ENCODE results near the gene TCF4. TPM values are rescaled to one million over a fixed set of nuclear protein-coding genes. Genes with fewer than 3 reads are reported as not detected.
A peak's percentile ranks its signal among the peaks of the same experiment; 100 is the strongest.

Gene TCF4
- total RNA-seq, 2 donors from 2014 or later: 57.7 to 66.3 TPM

DNA sequence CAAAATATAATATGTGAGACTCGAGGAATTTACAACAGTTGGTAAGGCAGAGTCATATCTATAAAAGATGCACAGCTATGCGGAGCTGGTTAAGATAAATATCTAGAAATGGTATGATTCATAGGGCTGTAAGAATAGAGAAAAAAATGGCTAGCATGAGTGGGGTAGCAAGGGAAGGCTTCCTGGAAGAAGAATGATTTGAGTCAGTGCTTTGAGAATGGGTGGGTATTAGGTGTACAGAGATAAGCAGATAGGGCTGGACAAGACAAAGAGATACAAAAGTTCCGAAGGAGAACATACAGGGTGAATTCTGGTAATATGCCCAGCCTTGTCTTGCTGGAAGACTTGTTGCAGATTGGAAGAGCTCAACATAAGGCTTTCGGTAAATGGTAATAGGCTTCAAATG lies 337.2 kb downstream of the TCF4 start:
- no peaks in the 10 kb centered on the region for H3K27me3 ChIP-seq
- DNase-seq (ENCODE audit: low spot score): no peak
- H3K4me1 ChIP-seq: peaks cover 0 to 26% of the 10 kb centered on the region in 2 donors
- H3K36me3 ChIP-seq: peaks cover 22% of the 10 kb centered on the region
- H3K9me3 ChIP-seq: no peaks in the 10 kb centered on the region
- no peak overlapping the region for H3K4me3 ChIP-seq
- H3K27ac ChIP-seq: peak overlapping the region; percentile 52 to 60
- TF ChIP-seq, protein P1, sequence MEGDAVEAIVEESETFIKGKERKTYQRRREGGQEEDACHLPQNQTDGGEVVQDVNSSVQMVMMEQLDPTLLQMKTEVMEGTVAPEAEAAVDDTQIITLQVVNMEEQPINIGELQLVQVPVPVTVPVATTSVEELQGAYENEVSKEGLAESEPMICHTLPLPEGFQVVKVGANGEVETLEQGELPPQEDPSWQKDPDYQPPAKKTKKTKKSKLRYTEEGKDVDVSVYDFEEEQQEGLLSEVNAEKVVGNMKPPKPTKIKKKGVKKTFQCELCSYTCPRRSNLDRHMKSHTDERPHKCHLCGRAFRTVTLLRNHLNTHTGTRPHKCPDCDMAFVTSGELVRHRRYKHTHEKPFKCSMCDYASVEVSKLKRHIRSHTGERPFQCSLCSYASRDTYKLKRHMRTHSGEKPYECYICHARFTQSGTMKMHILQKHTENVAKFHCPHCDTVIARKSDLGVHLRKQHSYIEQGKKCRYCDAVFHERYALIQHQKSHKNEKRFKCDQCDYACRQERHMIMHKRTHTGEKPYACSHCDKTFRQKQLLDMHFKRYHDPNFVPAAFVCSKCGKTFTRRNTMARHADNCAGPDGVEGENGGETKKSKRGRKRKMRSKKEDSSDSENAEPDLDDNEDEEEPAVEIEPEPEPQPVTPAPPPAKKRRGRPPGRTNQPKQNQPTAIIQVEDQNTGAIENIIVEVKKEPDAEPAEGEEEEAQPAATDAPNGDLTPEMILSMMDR (IDR thresholded peaks at IDR 0.05): no peak

DNA sequence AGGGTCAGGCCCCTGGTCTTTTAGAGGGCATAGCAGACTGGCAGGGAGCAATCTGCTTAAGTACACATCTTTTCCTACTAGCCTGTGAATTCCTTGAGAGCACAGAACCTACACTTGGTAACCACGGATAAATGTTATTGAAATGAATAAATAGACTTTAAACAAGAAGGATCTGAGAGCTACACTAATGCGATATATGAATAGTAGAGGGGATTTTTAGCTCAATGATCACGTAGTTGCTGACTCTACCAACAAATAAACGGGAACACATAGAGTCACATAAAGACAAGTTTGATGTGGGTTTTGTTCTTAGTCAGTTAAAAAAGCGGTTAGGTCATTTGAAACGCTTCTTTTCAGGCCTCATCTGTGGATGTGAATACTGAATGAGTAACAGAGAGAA lies 338.4 kb downstream of the TCF4 start:
- Histone ChIP-seq H3K9me3 (no peaks in the 10 kb centered on the region), H3K27me3 (no peaks in the 10 kb centered on the region), H3K4me3 (no peak overlapping the region), H3K27ac (no peak overlapping the region), H3K36me3 (peaks cover 10% of the 10 kb centered on the region), H3K4me1 (peaks cover 0 to 38% of the 10 kb centered on the region in 2 donors)
- TF ChIP-seq, protein P1 (IDR thresholded peaks at IDR 0.05): no peak
- no peak for DNase-seq (ENCODE audit: low spot score)

DNA sequence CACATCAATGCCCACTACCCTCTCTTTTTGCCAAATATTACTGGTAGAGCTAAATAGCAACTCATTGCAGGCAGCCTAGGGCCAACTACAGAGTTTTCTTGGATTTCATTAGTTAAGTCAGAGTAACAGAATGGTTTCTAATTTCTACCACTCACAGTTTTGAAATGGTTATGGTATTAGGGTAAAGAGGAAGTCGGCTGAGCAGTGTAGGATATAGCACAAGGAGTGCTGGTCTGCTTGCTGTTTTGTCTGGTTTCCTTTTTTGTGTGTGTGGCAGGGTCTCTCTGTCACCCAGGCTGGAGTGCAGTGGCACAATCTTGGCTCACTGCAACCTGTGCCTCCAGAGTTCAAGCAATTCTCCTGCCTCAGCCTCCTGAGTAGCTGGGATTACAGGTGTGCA lies 339.5 kb downstream of the TCF4 start:
- Histone ChIP-seq H3K4me1 (peaks cover 0 to 46% of the 10 kb centered on the region in 2 donors), H3K27ac (no peak overlapping the region), H3K27me3 (no peaks in the 10 kb centered on the region), H3K36me3 (no peaks in the 10 kb centered on the region), H3K4me3 (no peak overlapping the region), H3K9me3 (no peaks in the 10 kb centered on the region)
- TF ChIP-seq, protein P1 (IDR thresholded peaks at IDR 0.05): no peak
- DNase-seq (ENCODE audit: low spot score): no peak

DNA sequence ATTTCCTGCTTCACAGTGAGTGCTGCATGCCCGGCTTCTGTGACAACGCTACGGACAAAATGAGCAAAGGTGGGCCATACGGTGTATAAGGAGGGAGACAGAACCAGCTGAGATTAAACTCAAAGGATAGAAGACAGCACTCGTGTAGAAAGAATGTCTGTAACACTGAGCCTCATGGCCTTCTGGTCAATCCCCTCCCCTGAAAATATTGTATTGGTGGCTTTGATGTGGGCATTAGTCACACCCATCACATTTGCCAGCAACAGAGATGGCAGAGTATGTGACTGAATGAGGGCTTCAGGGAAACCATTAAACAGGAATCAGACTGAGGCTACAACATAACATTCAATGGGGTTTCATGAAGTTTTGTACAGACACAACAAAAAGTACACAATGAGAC lies 341.0 kb downstream of the TCF4 start:
- no peaks in the 10 kb centered on the region for H3K36me3 ChIP-seq
- H3K27ac ChIP-seq: peak overlapping the region in 1 of 2 donors; percentile 81
- no peaks in the 10 kb centered on the region for H3K27me3 ChIP-seq
- DNase-seq (ENCODE audit: low spot score): no peak
- TF ChIP-seq, protein P1 (IDR thresholded peaks at IDR 0.05): no peak
- H3K9me3 ChIP-seq: no peaks in the 10 kb centered on the region
- H3K4me1 ChIP-seq: peaks cover 0 to 44% of the 10 kb centered on the region in 2 donors
- no peak overlapping the region for H3K4me3 ChIP-seq

DNA sequence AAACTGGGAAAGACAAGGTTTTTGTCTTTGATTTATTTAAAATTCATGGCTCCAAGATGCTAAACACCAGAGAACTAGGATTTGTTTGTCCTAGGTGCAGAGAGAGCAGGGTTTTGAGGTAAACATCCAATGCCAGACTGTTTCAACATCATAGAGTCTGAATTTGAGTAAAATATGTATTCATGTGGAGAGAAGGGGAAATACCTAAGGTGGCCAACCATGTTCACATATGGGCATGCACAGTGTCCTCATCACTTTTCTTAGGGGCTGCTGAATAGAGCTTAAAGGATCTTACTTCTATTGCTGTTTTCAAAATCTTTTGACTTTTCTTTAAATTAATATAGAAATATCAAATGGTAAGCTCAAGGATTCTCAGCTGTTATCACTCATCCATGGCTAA lies 341.7 kb downstream of the TCF4 start:
- DNase-seq (ENCODE audit: low spot score): no peak
- Histone ChIP-seq H3K27ac (peak overlapping the region in 1 of 2 donors; percentile 81), H3K9me3 (no peaks in the 10 kb centered on the region), H3K4me1 (peaks cover 0 to 40% of the 10 kb centered on the region in 2 donors), H3K36me3 (no peaks in the 10 kb centered on the region), H3K4me3 (no peak overlapping the region), H3K27me3 (no peaks in the 10 kb centered on the region)
- TF ChIP-seq, protein P1 (IDR thresholded peaks at IDR 0.05): no peak

DNA sequence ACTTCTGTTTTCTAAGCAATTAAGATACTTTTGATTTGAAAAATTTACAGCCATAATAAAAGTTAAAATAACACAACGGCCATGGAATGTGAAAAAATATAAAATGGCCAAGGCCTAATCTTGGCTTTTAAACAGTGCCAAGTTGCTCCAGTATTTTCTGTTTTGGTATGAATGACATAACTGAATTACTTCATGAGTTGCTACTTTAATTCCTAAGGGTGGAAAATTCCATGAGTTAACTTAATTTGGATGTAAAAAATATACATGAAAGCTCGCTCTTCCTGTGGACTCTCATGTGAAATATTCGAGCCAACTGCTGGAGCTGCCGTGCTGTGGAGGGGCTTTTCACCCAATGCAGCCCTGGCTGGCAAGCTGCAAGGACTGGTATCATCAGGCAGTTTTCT lies 342.8 kb downstream of the TCF4 start:
- TF ChIP-seq, protein P1 (IDR thresholded peaks at IDR 0.05): no peak
- Histone ChIP-seq H3K9me3 (no peaks in the 10 kb centered on the region), H3K36me3 (no peaks in the 10 kb centered on the region), H3K27ac (peak overlapping the region; percentile 62 to 81), H3K4me3 (no peak overlapping the region), H3K27me3 (no peaks in the 10 kb centered on the region), H3K4me1 (peaks cover 0 to 34% of the 10 kb centered on the region in 2 donors)
- DNase-seq (ENCODE audit: low spot score): no peak

Measured in right atrium auricular region (tissue), 2 donors.